Endometrial microvascular endothelial cells (primary cell): Measurements from ENCODE around the gene CEP164. TPM values are rescaled to one million over a fixed set of nuclear protein-coding genes. Genes with fewer than 3 reads are reported as not detected.
"Not testable (repeated sequence)": the region's sequence is repeated elsewhere in the genome, so short reads cannot be mapped to it uniquely, and the experiment has no call there.

Experiments
- in situ Hi-C: cut with HindIII; loops from 2 replicates; pipeline ENCODE4 v1.10.0; 2017; ENCODE audit warnings: low sequenced_read_pairs, low pct_unique_long_range_greater_than_20kb; ENCODE audit errors: inconsistent ontology term
- total RNA-seq: library from RNA; depleted of rRNA; stranded (reverse); fragments of >200 nt; gene quantifications from one replicate; pipeline ENCODE4 v1.2.3, GENCODE V29; 2015; ENCODE audit errors: inconsistent ontology term

The CEP164 gene
- total RNA-seq, 1 donor from 2014 or later: 31.1 TPM

GRCh38 chr11:117385906-117386305 lies 58.3 kb downstream of the CEP164 start:
- in situ Hi-C loops: no loop called here

- in situ Hi-C loops: no loop called here
Measured at GRCh38 chr11:117387992-117388755, 60.5 kb downstream of the CEP164 start.

- in situ Hi-C loops: no loop called here
Measured at GRCh38 chr11:117390743-117391142, 63.1 kb downstream of the CEP164 start.

- in situ Hi-C loops: no loop called here
Measured at GRCh38 chr11:117391181-117391580, 63.5 kb downstream of the CEP164 start.

- in situ Hi-C loops: no loop called here
Measured at GRCh38 chr11:117392001-117392690, 64.5 kb downstream of the CEP164 start.

- in situ Hi-C loops: no loop called here
Measured at GRCh38 chr11:117392979-117393378, 65.3 kb downstream of the CEP164 start.

GRCh38 chr11:117394221-117394925 lies 66.7 kb downstream of the CEP164 start:
- in situ Hi-C loops: no loop called here

GRCh38 chr11:117395476-117395875 lies 67.8 kb downstream of the CEP164 start:
- in situ Hi-C loops: no loop called here

- in situ Hi-C loops: no loop called here
Measured at GRCh38 chr11:117396970-117397369, 69.3 kb downstream of the CEP164 start.

- in situ Hi-C loops: not testable (repeated sequence)
Measured at GRCh38 chr11:117398618-117399017, 71.0 kb downstream of the CEP164 start.

GRCh38 chr11:117399100-117399840 lies 71.6 kb downstream of the CEP164 start:
- in situ Hi-C loops: not testable (repeated sequence)

- in situ Hi-C loops: not testable (repeated sequence)
Measured at GRCh38 chr11:117405898-117406297, 78.2 kb downstream of the CEP164 start.

- in situ Hi-C loops: no loop called here
Measured at GRCh38 chr11:117407016-117407415, 79.4 kb downstream of the CEP164 start.

- in situ Hi-C loops: no loop called here
Measured at GRCh38 chr11:117408356-117408755, 80.7 kb downstream of the CEP164 start.

- in situ Hi-C loops: no loop called here
Measured at GRCh38 chr11:117409511-117409910, 81.9 kb downstream of the CEP164 start.

GRCh38 chr11:117410238-117410637 lies 82.6 kb downstream of the CEP164 start:
- in situ Hi-C loops: no loop called here

- in situ Hi-C loops: no loop called here
Measured at GRCh38 chr11:117410861-117411710, 83.4 kb downstream of the CEP164 start.

GRCh38 chr11:117411736-117412135 lies 84.1 kb downstream of the CEP164 start:
- in situ Hi-C loops: no loop called here
